ENCODE data around the gene TSPAN9. TPM values are rescaled to one million over a fixed set of nuclear protein-coding genes. Genes with fewer than 3 reads are reported as not detected.

Gene TSPAN9
- polyA plus RNA-seq, 3 donors: 0.15 to 0.34 (median 0.25) TPM

DNA sequence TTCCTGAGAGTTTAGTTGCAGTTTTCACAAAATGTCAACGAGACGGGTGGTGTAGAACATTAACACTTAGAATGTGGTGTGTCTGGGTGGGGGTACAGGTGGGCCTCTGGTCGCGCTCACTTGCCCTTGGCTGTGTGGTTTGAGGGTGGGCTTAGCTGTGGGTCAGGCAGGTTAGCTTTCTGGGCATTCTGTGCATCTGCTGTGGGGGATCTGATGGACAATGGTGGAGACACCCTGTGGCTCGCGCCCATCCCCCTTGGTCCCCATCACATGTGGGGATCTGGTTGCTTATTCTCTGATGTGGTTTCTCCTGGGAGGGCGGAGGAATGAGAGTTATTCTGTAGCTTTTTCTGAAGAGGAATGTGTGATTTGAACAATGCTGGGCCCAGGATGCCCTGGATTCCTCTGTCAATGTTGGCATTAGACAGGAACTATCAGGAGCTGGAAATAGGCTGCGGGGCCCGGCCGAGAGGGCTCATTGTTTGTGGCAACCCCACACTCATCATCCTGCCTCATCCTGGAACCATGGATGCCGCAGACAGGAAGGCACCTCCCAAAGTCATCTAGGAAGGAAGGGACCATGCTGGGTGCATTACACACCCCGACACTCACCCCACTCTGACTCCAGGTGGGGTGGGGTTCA is 101.6 kb downstream of the TSPAN9 start:
- peaks cover 8 to 12% (median 9%) of the 10 kb centered on the region in 3 donors for H3K27me3 Mint-ChIP-seq (ENCODE audit: low read depth in 3 of 3)
- no peak overlapping the region for H2AFZ ChIP-seq (ENCODE audit: insufficient read depth, low read depth, low read length, poor library complexity, severe bottlenecking)
- no peak overlapping the region for H3K27ac ChIP-seq (ENCODE audit: low read depth in 1 of 2, low read length in 2 of 2)
- H3K27ac Mint-ChIP-seq: no peak overlapping the region
- peaks cover 0 to 1% (median 0%) of the 10 kb centered on the region in 7 donors for H3K9me3 Mint-ChIP-seq
- H3K4me3 Mint-ChIP-seq: no peak overlapping the region
- no peaks in the 10 kb centered on the region for H3K36me3 Mint-ChIP-seq
- H3K79me2 ChIP-seq (ENCODE audit: insufficient read depth, low read length): no peaks in the 10 kb centered on the region
- no peaks in the 10 kb centered on the region for H3K27me3 ChIP-seq (ENCODE audit: control insufficient read depth in 2 of 2, insufficient read depth in 2 of 2, low read length in 2 of 2)
- H3K4me1 ChIP-seq (ENCODE audit: control insufficient read depth in 1 of 2, insufficient read depth in 2 of 2, low read length in 2 of 2): no peaks in the 10 kb centered on the region
- H3K4me1 Mint-ChIP-seq: no peaks in the 10 kb centered on the region
- H3K36me3 ChIP-seq (replicated peaks in 1 of 2; ENCODE audit: control insufficient read depth in 1 of 2, insufficient read depth in 2 of 2, low read length in 2 of 2): no peaks in the 10 kb centered on the region
- no peak overlapping the region for H3K4me3 ChIP-seq (replicated peaks in 1 of 3; ENCODE audit: low read depth in 2 of 3, low read length in 3 of 3)
- H3K4me2 ChIP-seq (replicated peaks; ENCODE audit: extremely low read depth, low read length, poor library complexity, severe bottlenecking): no peak overlapping the region
- 91% methylated on average over 4 of the region's 12 CpGs for WGBS (ENCODE audit: insufficient coverage)
- H3K9me3 ChIP-seq (replicated peaks in 1 of 2; ENCODE audit: control insufficient read depth in 1 of 2, insufficient read depth in 1 of 2, low read length in 2 of 2): no peaks in the 10 kb centered on the region
- no peak overlapping the region for H3K9ac ChIP-seq (ENCODE audit: insufficient read depth, low read length, poor library complexity, severe bottlenecking)
- DNase-seq: no peak
- TF ChIP-seq, protein P1, sequence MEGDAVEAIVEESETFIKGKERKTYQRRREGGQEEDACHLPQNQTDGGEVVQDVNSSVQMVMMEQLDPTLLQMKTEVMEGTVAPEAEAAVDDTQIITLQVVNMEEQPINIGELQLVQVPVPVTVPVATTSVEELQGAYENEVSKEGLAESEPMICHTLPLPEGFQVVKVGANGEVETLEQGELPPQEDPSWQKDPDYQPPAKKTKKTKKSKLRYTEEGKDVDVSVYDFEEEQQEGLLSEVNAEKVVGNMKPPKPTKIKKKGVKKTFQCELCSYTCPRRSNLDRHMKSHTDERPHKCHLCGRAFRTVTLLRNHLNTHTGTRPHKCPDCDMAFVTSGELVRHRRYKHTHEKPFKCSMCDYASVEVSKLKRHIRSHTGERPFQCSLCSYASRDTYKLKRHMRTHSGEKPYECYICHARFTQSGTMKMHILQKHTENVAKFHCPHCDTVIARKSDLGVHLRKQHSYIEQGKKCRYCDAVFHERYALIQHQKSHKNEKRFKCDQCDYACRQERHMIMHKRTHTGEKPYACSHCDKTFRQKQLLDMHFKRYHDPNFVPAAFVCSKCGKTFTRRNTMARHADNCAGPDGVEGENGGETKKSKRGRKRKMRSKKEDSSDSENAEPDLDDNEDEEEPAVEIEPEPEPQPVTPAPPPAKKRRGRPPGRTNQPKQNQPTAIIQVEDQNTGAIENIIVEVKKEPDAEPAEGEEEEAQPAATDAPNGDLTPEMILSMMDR (IDR thresholded peaks at IDR 0.05): no peak
- intact Hi-C loops (cut with micrococcal nuclease): no loop called here
- no peaks in the 10 kb centered on the region for H4K20me1 ChIP-seq (ENCODE audit: insufficient read depth, low read length)

DNA sequence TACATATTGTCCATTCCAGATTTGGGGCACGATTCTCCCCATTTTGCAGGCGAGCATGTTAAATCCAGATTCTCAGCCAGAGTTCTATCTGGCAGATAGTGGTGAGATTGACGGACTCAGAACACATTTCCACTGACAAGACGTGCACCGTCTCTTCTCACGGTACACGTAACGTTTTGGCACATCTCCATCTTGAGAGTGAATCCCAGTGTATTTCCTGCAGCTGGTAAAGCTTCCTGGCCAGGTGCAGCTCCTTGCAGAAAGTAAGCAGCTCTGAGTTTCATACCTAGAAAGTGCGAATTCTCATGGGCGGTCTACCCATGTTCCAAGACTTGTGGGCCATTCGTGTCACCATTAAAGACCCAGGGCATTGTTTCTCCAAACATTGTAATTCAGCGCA is 102.6 kb downstream of the TSPAN9 start:
- Histone ChIP-seq H3K4me2 (replicated peaks; ENCODE audit: extremely low read depth, low read length, poor library complexity, severe bottlenecking) (no peak overlapping the region), H3K4me1 (ENCODE audit: control insufficient read depth in 1 of 2, insufficient read depth in 2 of 2, low read length in 2 of 2) (no peaks in the 10 kb centered on the region), H3K9me3 (replicated peaks in 1 of 2; ENCODE audit: control insufficient read depth in 1 of 2, insufficient read depth in 1 of 2, low read length in 2 of 2) (no peaks in the 10 kb centered on the region), H3K27me3 (ENCODE audit: control insufficient read depth in 2 of 2, insufficient read depth in 2 of 2, low read length in 2 of 2) (no peaks in the 10 kb centered on the region), H4K20me1 (ENCODE audit: insufficient read depth, low read length) (no peaks in the 10 kb centered on the region), H3K36me3 (replicated peaks in 1 of 2; ENCODE audit: control insufficient read depth in 1 of 2, insufficient read depth in 2 of 2, low read length in 2 of 2) (no peaks in the 10 kb centered on the region), H3K79me2 (ENCODE audit: insufficient read depth, low read length) (no peaks in the 10 kb centered on the region), H3K9ac (ENCODE audit: insufficient read depth, low read length, poor library complexity, severe bottlenecking) (no peak overlapping the region), H3K4me3 (replicated peaks in 1 of 3; ENCODE audit: low read depth in 2 of 3, low read length in 3 of 3) (no peak overlapping the region), H3K27ac (ENCODE audit: low read depth in 1 of 2, low read length in 2 of 2) (no peak overlapping the region), H2AFZ (ENCODE audit: insufficient read depth, low read depth, low read length, poor library complexity, severe bottlenecking) (no peak overlapping the region)
- Mint-ChIP-seq H3K4me1 (no peaks in the 10 kb centered on the region), H3K27me3 (ENCODE audit: low read depth in 3 of 3) (peaks cover 6 to 14% (median 13%) of the 10 kb centered on the region in 3 donors), H3K27ac (no peak overlapping the region), H3K4me3 (no peak overlapping the region), H3K36me3 (no peaks in the 10 kb centered on the region), H3K9me3 (peaks cover 0 to 2% (median 0%) of the 10 kb centered on the region in 7 donors)
- TF ChIP-seq, protein P1 (IDR thresholded peaks at IDR 0.05): no peak
- intact Hi-C loops (cut with micrococcal nuclease): no loop called here
- WGBS (ENCODE audit: insufficient coverage): 51% methylated on average over 9 of the region's 12 CpGs
- no peak for DNase-seq
